HCT116 (cell line): ENCODE data around the gene TM9SF2. TPM values are rescaled to one million over a fixed set of nuclear protein-coding genes. Genes with fewer than 3 reads are reported as not detected.
"Not testable (repeated sequence)": the region's sequence is repeated elsewhere in the genome, so short reads cannot be mapped to it uniquely, and the experiment has no call there.

ENCODE experiments used
- ATAC-seq: fragments of 200-7000 bp; cut with Tn5 transposase; 2 replicates; pipeline ENCODE4 v1.9.1; 2020; ENCODE audit warnings: mild to moderate bottlenecking, moderate library complexity
- BruUV-seq: library from RNA; stranded (reverse); fragments of 400-500 nt; replicated peaks from 2 replicates; lab custom pipeline; 2021; lab: Mats Ljungman, UMichigan
- CTCF ChIA-PET: fragments of 300-600 bp; sonication (Branson Sonifier 250); formaldehyde crosslinking; loops from one replicate; lab custom pipeline; 2021; ENCODE audit warnings: antibody characterized with exemption; lab: Charles Lee
- POLR2A ChIA-PET: fragments of 300-600, 350-600 bp; sonication (Branson Sonifier 250); formaldehyde crosslinking; loops from one replicate; lab custom pipeline; 2021; ENCODE audit warnings: antibody characterized with exemption; lab: Charles Lee
- RAD21 ChIA-PET, 2 experiments: fragments of 300-600 bp; sonication (Branson Sonifier 250); formaldehyde crosslinking; loops; one replicate each; lab custom pipeline; 2023; ENCODE audit warnings: low total read pairs in 2 of 2; ENCODE audit not compliant: uncharacterized antibody in 2 of 2, unreplicated experiment in 2 of 2, low non-redundant PET in 1 of 2; lab: Charles Lee
- DNase-seq: peaks from one replicate; pipeline ENCODE4 v3.0.0-alpha.2; 2010; ENCODE audit warnings: low read depth, low spot score
- H2AFZ ChIP-seq: fragments of 200-600 bp; shearing (Covaris generic), sonication (generic); 2 replicates; pipeline ENCODE4 v1.6.1; 2017; ENCODE audit warnings: low read depth, mixed run types, mixed read lengths, antibody characterized with exemption, low read length; ENCODE audit not compliant: poor library complexity, severe bottlenecking
- H3K27ac ChIP-seq: 2 replicates; pipeline ENCODE4 v1.5.1; 2012; ENCODE audit warnings: low read depth, low read length
- H3K27me3 ChIP-seq: fragments of 200-600 bp; sonication (generic); 2 replicates; pipeline ENCODE4 v1.6.1; 2016; ENCODE audit warnings: mixed run types, low read length, mixed read lengths; ENCODE audit not compliant: insufficient read depth
- H3K36me3 ChIP-seq, 2 experiments: fragments of 200-500 bp in 1 of 2; fragments of 200-600 bp in 1 of 2; sonication (Bioruptor generic) in 1 of 2; sonication (generic) in 1 of 2; 2 replicates each; pipeline versions ENCODE4 v1.5.1 to v1.6.1; 2014 to 2016; ENCODE audit warnings: low read length in 2 of 2, inconsistent platforms in 1 of 2, mixed read lengths in 1 of 2, mixed run types in 1 of 2; ENCODE audit not compliant: insufficient read depth in 2 of 2, control insufficient read depth in 1 of 2
- H3K4me1 ChIP-seq, 2 experiments: fragments of 200-600 bp in 1 of 2; sonication (generic) in 1 of 2; 2 replicates each; pipeline versions ENCODE4 v1.5.1 to v1.6.1; 2012 to 2017; ENCODE audit warnings: low read length in 2 of 2, inconsistent platforms in 1 of 2, mild to moderate bottlenecking in 1 of 2, mixed read lengths in 1 of 2, mixed run types in 1 of 2, moderate library complexity in 1 of 2; ENCODE audit not compliant: insufficient read depth in 2 of 2, control insufficient read depth in 1 of 2
- H3K4me2 ChIP-seq: fragments of 200-600 bp; sonication (generic); 2 replicates; pipeline ENCODE4 v1.6.1; 2017; ENCODE audit warnings: mixed run types, low read length, mixed read lengths
- H3K4me3 ChIP-seq, 2 experiments: fragments of 200-600 bp in 1 of 2; sonication (generic) in 1 of 2; replicated peaks in 1 of 2; 2 replicates each; pipeline ENCODE4 v1.5.1; 2011 to 2016; ENCODE audit warnings: low read length in 2 of 2, control low read depth in 1 of 2, low read depth in 1 of 2, mild to moderate bottlenecking in 1 of 2, mixed read lengths in 1 of 2, mixed run types in 1 of 2
- H3K79me2 ChIP-seq: fragments of 200-600 bp; sonication (generic); 2 replicates; pipeline ENCODE4 v1.6.1; 2017; ENCODE audit warnings: mild to moderate bottlenecking, mixed run types, low read length, moderate library complexity, mixed read lengths; ENCODE audit not compliant: insufficient read depth
- H3K9ac ChIP-seq: fragments of 200-600 bp; sonication (generic); 2 replicates; pipeline ENCODE4 v1.6.1; 2016; ENCODE audit warnings: low read length, mixed read lengths
- H3K9me2 ChIP-seq: fragments of 200-600 bp; sonication (generic), shearing (Covaris generic); 2 replicates; pipeline ENCODE4 v1.6.1; 2017; ENCODE audit warnings: mixed run types, mild to moderate bottlenecking, moderate library complexity; ENCODE audit not compliant: insufficient read depth
- H3K9me3 ChIP-seq, 2 experiments: fragments of 200-500 bp in 1 of 2; fragments of 200-600 bp in 1 of 2; sonication (Bioruptor generic) in 1 of 2; sonication (generic) in 1 of 2; 2 replicates each; pipeline ENCODE4 v1.6.1; 2014 to 2017; ENCODE audit warnings: low read length in 2 of 2, mixed read lengths in 2 of 2, inconsistent platforms in 1 of 2, low read depth in 1 of 2, mild to moderate bottlenecking in 1 of 2, mixed run types in 1 of 2, moderate library complexity in 1 of 2; ENCODE audit not compliant: control insufficient read depth in 1 of 2, insufficient read depth in 1 of 2
- H4K20me1 ChIP-seq: fragments of 200-600 bp; sonication (generic), shearing (Covaris generic); 2 replicates; pipeline ENCODE4 v1.6.1; 2017; ENCODE audit warnings: mixed run types, mild to moderate bottlenecking, moderate library complexity; ENCODE audit not compliant: insufficient read depth
- ATF3 ChIP-seq: IDR thresholded peaks from 2 replicates; pipeline ENCODE4 v1.6.1; 2012
- CTCF ChIP-seq, 3 experiments: fragments of 200-600 bp in 1 of 3; sonication (generic) in 1 of 3; IDR thresholded peaks in 2 of 3; conservative IDR thresholded peaks in 1 of 3; 2 replicates each; pipeline ENCODE4 v1.5.1; 2012 to 2017; ENCODE audit warnings: low read depth in 2 of 3, low read length in 2 of 3, antibody characterized with exemption in 1 of 3, borderline replicate concordance in 1 of 3, control low read depth in 1 of 3, mild to moderate bottlenecking in 1 of 3, mixed read lengths in 1 of 3, mixed run types in 1 of 3, moderate library complexity in 1 of 3; ENCODE audit not compliant: insufficient read depth in 1 of 3
- EGR1 ChIP-seq: IDR thresholded peaks from 2 replicates; pipeline ENCODE4 v1.6.1; 2012; ENCODE audit warnings: low read depth
- EZH2 ChIP-seq: fragments of 200-600 bp; sonication (generic); IDR thresholded peaks from 2 replicates; pipeline ENCODE4 v1.6.1; 2017; ENCODE audit warnings: antibody characterized with exemption, mixed run types
- RAD21 ChIP-seq: IDR thresholded peaks from 2 replicates; pipeline ENCODE4 v1.6.1; 2012; ENCODE audit warnings: low read depth, mild to moderate bottlenecking
- YY1 ChIP-seq: IDR thresholded peaks from 2 replicates; pipeline ENCODE4 v1.6.1; 2011; ENCODE audit warnings: low read length, low read depth, moderate library complexity, mild to moderate bottlenecking; ENCODE audit not compliant: insufficient replicate concordance; ENCODE audit errors: extremely low read depth
- intact Hi-C: fragments of 100-400 bp; cut with micrococcal nuclease; formaldehyde crosslinking; loops from 2 replicates; pipeline ENCODE4 v1.10.0; 2022
- total RNA-seq: library from RNA; stranded (reverse); gene quantifications from one replicate; pipeline ENCODE4 v1.2.1, GENCODE V29; 2021; ENCODE audit not compliant: unreplicated experiment
- TF ChIP-seq, protein P1 (sequence below): IDR thresholded peaks from 2 replicates; pipeline ENCODE4 v1.6.1; 2011; ENCODE audit warnings: mild to moderate bottlenecking, low read length, moderate library complexity; ENCODE audit not compliant: insufficient replicate concordance; ENCODE audit errors: extremely low read depth

Gene TM9SF2
- total RNA-seq, 1 experiment from 2014 or later: 77.8 TPM

GRCh38 chr13:99486996-99487395 lies 14.3 kb upstream of the TM9SF2 start:
- TF ChIP-seq YY1 (no peak), CTCF (IDR thresholded peaks at IDR 0.05 in 2 of 3, conservative IDR thresholded peaks at IDR 0.05 in 1 of 3; ENCODE audit: borderline replicate concordance in 1 of 3, insufficient read depth in 1 of 3, low read depth in 2 of 3, low read length in 2 of 3) (no peak)
- H4K20me1 ChIP-seq: no peaks in the 10 kb centered on the region
- POLR2A ChIA-PET: no interaction called here
- ATAC-seq (no peak), DNase-seq (no peak)
- CTCF ChIA-PET: no interaction called here
- no peak overlapping the region for H2AFZ ChIP-seq
- no peak overlapping the region for H3K9ac ChIP-seq
- intact Hi-C loops: no loop called here
- H3K4me1 ChIP-seq: no peaks in the 10 kb centered on the region
- H3K79me2 ChIP-seq: no peaks in the 10 kb centered on the region; the same call in 1 of the 2 replicates
- H3K4me2 ChIP-seq: no peak overlapping the region
- BruUV-seq: no TSS peak
- RAD21 ChIA-PET: no interaction called here
- H3K27me3 ChIP-seq: no peaks in the 10 kb centered on the region
- no peak overlapping the region for H3K4me3 ChIP-seq
- H3K27ac ChIP-seq: no peak overlapping the region
- H3K36me3 ChIP-seq: no peaks in the 10 kb centered on the region
- H3K9me2 ChIP-seq: no peaks in the 10 kb centered on the region
- H3K9me3 ChIP-seq: no peaks in the 10 kb centered on the region

GRCh38 chr13:99489028-99489427 lies 12.2 kb upstream of the TM9SF2 start:
- H3K4me2 ChIP-seq: no peak overlapping the region
- DNase-seq (no peak), ATAC-seq (no peak)
- H3K9me3 ChIP-seq: no peaks in the 10 kb centered on the region
- H3K27me3 ChIP-seq: no peaks in the 10 kb centered on the region
- H3K9me2 ChIP-seq: no peaks in the 10 kb centered on the region
- TF ChIP-seq, protein P1, sequence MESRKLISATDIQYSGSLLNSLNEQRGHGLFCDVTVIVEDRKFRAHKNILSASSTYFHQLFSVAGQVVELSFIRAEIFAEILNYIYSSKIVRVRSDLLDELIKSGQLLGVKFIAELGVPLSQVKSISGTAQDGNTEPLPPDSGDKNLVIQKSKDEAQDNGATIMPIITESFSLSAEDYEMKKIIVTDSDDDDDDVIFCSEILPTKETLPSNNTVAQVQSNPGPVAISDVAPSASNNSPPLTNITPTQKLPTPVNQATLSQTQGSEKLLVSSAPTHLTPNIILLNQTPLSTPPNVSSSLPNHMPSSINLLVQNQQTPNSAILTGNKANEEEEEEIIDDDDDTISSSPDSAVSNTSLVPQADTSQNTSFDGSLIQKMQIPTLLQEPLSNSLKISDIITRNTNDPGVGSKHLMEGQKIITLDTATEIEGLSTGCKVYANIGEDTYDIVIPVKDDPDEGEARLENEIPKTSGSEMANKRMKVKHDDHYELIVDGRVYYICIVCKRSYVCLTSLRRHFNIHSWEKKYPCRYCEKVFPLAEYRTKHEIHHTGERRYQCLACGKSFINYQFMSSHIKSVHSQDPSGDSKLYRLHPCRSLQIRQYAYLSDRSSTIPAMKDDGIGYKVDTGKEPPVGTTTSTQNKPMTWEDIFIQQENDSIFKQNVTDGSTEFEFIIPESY: no peak
- no peak for TF ChIP-seq EZH2
- no peak for TF ChIP-seq EGR1
- no peak for TF ChIP-seq RAD21
- no peak for TF ChIP-seq ATF3
- no peaks in the 10 kb centered on the region for H3K36me3 ChIP-seq
- H3K4me1 ChIP-seq: no peaks in the 10 kb centered on the region
- no peak overlapping the region for H3K4me3 ChIP-seq
- no peak overlapping the region for H3K27ac ChIP-seq
- no TSS peak for BruUV-seq
- CTCF ChIA-PET: no interaction called here
- intact Hi-C loops: no loop called here
- POLR2A ChIA-PET: no interaction called here
- no peak overlapping the region for H3K9ac ChIP-seq
- H2AFZ ChIP-seq: no peak overlapping the region
- H4K20me1 ChIP-seq: no peaks in the 10 kb centered on the region
- no peaks in the 10 kb centered on the region for H3K79me2 ChIP-seq
- RAD21 ChIA-PET: no interaction called here

DNA sequence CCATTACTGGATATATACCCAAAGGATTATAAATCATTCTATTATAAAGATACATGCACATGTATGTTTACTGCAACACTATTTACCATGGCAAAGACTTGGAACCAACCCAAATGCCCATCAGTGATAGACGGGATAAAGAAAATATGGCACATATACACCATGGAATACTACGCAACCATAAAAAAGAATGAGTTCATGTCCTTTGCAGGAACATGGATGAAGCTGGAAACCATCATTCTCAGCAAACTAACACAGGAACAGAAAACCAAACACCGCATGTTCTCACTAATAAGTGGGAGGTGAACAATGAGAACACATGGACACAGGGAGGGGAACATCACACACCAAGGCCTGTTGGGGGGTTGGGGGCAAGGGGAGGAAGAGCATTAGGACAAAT lies 9.5 kb upstream of the TM9SF2 start:
- H3K27ac ChIP-seq, H3K4me2 ChIP-seq, ATAC-seq, POLR2A ChIA-PET, BruUV-seq, intact Hi-C loops, DNase-seq, H3K9me3 ChIP-seq, H4K20me1 ChIP-seq, H2AFZ ChIP-seq, H3K79me2 ChIP-seq, H3K9ac ChIP-seq, CTCF ChIA-PET, H3K27me3 ChIP-seq, H3K4me3 ChIP-seq, H3K36me3 ChIP-seq, RAD21 ChIA-PET, H3K9me2 ChIP-seq: not testable (repeated sequence)
- peaks cover 0 to 12% of the 10 kb centered on the region in 2 experiments; a peak in 2 of 4 replicates for H3K4me1 ChIP-seq
